22Rv1 (cell line): ENCODE measurements around the gene VKORC1L1.

ENCODE experiments used
- ZFX ChIP-seq: fragments of 450-650 bp; IDR thresholded peaks from 2 replicates; pipeline ENCODE4 v1.6.1; 2017; ENCODE audit warnings: antibody characterized with exemption, borderline replicate concordance
- TF ChIP-seq, protein P1 (sequence below): fragments of 450-650 bp; IDR thresholded peaks from 2 replicates; pipeline ENCODE4 v1.5.1; 2017; ENCODE audit warnings: mild to moderate bottlenecking

DNA sequence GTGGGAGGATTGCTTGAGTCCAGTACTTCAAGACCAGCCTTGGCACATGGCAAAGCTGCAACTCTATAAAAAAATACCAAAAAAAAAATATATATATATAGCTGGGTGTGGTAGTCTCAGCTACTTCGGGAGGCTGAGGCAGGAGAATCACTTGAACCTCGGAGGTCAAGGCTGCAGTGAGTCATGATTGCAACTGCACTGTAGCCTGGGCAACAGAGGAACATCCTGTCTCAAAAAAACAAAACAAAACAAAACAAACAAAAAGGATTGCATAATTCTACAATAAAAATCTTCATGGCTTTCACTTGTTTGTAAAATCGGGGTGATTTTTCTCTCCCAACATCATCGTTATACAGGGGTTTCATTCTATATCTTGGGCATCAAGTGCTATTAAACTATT, 74.0 kb downstream of the VKORC1L1 start:
- TF ChIP-seq, protein P1, sequence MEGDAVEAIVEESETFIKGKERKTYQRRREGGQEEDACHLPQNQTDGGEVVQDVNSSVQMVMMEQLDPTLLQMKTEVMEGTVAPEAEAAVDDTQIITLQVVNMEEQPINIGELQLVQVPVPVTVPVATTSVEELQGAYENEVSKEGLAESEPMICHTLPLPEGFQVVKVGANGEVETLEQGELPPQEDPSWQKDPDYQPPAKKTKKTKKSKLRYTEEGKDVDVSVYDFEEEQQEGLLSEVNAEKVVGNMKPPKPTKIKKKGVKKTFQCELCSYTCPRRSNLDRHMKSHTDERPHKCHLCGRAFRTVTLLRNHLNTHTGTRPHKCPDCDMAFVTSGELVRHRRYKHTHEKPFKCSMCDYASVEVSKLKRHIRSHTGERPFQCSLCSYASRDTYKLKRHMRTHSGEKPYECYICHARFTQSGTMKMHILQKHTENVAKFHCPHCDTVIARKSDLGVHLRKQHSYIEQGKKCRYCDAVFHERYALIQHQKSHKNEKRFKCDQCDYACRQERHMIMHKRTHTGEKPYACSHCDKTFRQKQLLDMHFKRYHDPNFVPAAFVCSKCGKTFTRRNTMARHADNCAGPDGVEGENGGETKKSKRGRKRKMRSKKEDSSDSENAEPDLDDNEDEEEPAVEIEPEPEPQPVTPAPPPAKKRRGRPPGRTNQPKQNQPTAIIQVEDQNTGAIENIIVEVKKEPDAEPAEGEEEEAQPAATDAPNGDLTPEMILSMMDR, result no peak
- TF ChIP-seq ZFX, result no peak
